ENCODE data around the gene CDKAL1.

The CDKAL1 gene

DNA sequence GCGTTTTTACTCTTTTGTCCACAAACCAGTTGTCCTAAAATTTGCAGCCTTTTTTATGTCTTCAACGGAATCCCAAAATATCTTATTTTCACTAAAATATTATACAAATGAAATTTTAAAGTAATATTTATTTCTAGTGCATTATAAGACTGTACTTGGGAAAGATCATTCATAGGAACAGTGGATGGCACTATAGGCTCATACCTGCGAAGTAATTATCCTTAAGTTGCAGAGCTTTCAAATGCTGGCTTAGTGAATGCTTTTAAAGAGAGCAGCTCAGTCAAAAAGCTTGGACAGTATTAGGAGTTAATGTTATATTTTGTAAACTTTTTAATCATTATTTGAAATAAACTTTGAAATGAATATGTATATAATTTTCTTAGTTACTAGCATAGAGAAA is 254.9 kb downstream of the CDKAL1 start:
- no peaks in the 10 kb centered on the region for H3K27me3 ChIP-seq (ENCODE audit: low read depth, low read length)
- H3K27ac ChIP-seq (ENCODE audit: low read length): no peak overlapping the region
- no peak overlapping the region for H3K4me3 ChIP-seq (ENCODE audit: low read depth in 1 of 2, low read length in 2 of 2)
- H3K9me3 ChIP-seq (ENCODE audit: control insufficient read depth in 1 of 2, low read length in 2 of 2): no peaks in the 10 kb centered on the region
- no peaks in the 10 kb centered on the region for H3K4me1 ChIP-seq (ENCODE audit: control insufficient read depth in 1 of 2, insufficient read depth in 2 of 2, low read length in 2 of 2)
- H3K36me3 ChIP-seq (ENCODE audit: control insufficient read depth in 1 of 2, insufficient read depth in 2 of 2, low read length in 2 of 2): no peaks in the 10 kb centered on the region

DNA sequence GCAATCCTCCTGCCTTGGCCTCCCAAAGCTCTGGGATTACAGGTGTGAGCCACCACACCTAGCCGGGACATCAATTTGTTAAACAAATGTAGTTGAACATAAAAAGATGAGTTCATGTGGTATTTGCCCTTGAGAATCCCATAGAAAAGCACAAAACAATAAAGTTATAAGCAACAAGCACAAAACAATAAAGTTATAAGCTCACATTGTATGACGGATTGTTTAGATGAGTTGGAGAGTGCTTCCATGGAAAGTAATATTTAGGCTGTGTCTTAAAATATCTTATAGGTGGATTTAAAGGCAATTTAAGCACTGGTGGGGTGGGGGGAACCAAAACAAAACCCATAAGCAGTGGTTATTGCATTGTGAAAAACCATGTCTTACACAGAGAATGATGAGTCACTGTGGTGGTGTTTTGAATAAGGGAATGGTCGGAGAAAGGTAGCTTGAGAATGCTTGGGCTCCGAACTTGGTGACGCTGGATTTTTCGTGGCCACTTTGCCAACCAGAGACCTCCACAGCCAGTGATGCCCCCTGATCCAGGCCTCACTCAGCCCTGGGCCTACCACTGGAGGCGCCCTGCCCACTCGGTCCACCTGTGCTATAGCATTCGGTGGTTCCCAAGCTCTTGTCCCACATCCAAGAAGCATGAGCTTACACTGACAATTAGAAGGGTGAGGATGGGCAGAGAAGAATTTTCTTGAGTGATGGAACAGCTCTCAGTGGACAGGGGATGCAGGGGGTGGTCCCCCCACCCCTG is 256.0 kb downstream of the CDKAL1 start:
- H3K4me1 ChIP-seq (ENCODE audit: control insufficient read depth in 1 of 2, insufficient read depth in 2 of 2, low read length in 2 of 2): no peaks in the 10 kb centered on the region
- H3K36me3 ChIP-seq (ENCODE audit: control insufficient read depth in 1 of 2, insufficient read depth in 2 of 2, low read length in 2 of 2): no peaks in the 10 kb centered on the region
- H3K4me3 ChIP-seq (ENCODE audit: low read depth in 1 of 2, low read length in 2 of 2): no peak overlapping the region
- H3K9me3 ChIP-seq (ENCODE audit: control insufficient read depth in 1 of 2, low read length in 2 of 2): no peaks in the 10 kb centered on the region
- no peaks in the 10 kb centered on the region for H3K27me3 ChIP-seq (ENCODE audit: low read depth, low read length)
- no peak overlapping the region for H3K27ac ChIP-seq (ENCODE audit: low read length)

DNA sequence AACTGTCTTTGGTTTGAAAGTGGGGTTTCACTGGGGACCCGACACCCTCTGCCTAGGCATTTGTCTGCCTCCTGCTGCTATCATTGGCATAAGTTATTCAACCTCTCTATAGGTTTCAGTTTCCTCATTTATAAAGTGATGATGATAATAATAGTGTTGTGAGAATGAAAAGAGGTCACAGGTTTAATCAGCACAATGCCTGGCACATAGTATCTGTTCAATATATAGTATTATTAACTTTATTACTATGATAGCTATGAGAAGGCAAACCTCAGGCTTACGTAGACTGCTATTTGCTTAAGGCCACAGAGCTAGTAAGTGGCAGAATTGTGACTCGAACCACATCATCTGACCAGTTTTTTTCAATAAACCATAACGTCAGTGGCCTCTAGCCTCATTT is 256.8 kb downstream of the CDKAL1 start:
- Histone ChIP-seq H3K27ac (ENCODE audit: low read length) (no peak overlapping the region), H3K9me3 (ENCODE audit: control insufficient read depth in 1 of 2, low read length in 2 of 2) (no peaks in the 10 kb centered on the region), H3K4me3 (ENCODE audit: low read depth in 1 of 2, low read length in 2 of 2) (no peak overlapping the region), H3K36me3 (ENCODE audit: control insufficient read depth in 1 of 2, insufficient read depth in 2 of 2, low read length in 2 of 2) (no peaks in the 10 kb centered on the region), H3K27me3 (ENCODE audit: low read depth, low read length) (no peaks in the 10 kb centered on the region), H3K4me1 (ENCODE audit: control insufficient read depth in 1 of 2, insufficient read depth in 2 of 2, low read length in 2 of 2) (no peaks in the 10 kb centered on the region)

DNA sequence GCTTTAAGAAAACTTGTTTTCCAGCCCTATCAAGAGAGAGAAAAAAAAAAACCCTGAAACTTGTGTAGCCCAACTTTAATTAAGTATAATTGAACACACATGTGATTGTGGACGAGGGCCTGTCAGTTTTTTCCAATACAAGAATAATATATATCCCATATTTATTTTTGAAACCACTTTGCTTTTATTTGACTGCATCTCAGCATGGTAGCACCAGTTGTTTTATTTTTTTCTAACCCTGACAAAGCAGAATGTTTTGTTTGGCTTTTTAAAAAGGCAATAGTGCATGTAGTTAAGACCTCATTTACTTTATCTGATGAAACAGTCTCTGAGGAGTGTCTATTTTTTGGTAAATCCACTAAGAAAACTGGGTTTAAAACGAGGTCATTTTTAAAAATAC is 257.7 kb downstream of the CDKAL1 start:
- no peaks in the 10 kb centered on the region for H3K9me3 ChIP-seq (ENCODE audit: control insufficient read depth in 1 of 2, low read length in 2 of 2)
- no peaks in the 10 kb centered on the region for H3K36me3 ChIP-seq (ENCODE audit: control insufficient read depth in 1 of 2, insufficient read depth in 2 of 2, low read length in 2 of 2)
- H3K27me3 ChIP-seq (ENCODE audit: low read depth, low read length): no peaks in the 10 kb centered on the region

DNA sequence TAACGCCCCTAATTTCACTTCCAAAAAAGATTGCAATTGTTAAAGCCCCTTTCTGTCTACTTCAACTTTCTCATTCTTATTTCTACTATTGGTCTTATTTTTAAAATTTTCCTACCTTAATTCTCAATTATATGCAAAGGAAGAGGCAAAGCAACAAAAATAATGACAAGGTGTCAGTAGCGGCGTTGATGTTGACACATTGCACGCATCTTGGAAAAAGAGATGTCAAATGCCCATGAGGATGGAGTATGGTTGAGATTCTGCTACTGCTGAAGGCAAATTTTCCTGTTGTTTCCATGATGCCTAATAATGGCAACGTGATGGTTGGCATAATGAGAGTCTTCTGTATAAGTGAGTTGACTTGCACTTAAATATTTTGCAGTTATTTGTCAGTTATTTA is 258.9 kb downstream of the CDKAL1 start:
- Histone ChIP-seq H3K27ac (ENCODE audit: low read length) (no peak overlapping the region), H3K4me1 (ENCODE audit: control insufficient read depth in 1 of 2, insufficient read depth in 2 of 2, low read length in 2 of 2) (no peaks in the 10 kb centered on the region), H3K4me3 (ENCODE audit: low read depth in 1 of 2, low read length in 2 of 2) (no peak overlapping the region), H3K27me3 (ENCODE audit: low read depth, low read length) (no peaks in the 10 kb centered on the region), H3K9me3 (ENCODE audit: control insufficient read depth in 1 of 2, low read length in 2 of 2) (no peaks in the 10 kb centered on the region), H3K36me3 (ENCODE audit: control insufficient read depth in 1 of 2, insufficient read depth in 2 of 2, low read length in 2 of 2) (no peaks in the 10 kb centered on the region)

More for the DNA sequence above, 257.7 kb downstream of the CDKAL1 start:
- H3K4me3 ChIP-seq (ENCODE audit: low read depth in 1 of 2, low read length in 2 of 2): no peak overlapping the region
- H3K4me1 ChIP-seq (ENCODE audit: control insufficient read depth in 1 of 2, insufficient read depth in 2 of 2, low read length in 2 of 2): no peaks in the 10 kb centered on the region
- H3K27ac ChIP-seq (ENCODE audit: low read length): no peak overlapping the region

DNA sequence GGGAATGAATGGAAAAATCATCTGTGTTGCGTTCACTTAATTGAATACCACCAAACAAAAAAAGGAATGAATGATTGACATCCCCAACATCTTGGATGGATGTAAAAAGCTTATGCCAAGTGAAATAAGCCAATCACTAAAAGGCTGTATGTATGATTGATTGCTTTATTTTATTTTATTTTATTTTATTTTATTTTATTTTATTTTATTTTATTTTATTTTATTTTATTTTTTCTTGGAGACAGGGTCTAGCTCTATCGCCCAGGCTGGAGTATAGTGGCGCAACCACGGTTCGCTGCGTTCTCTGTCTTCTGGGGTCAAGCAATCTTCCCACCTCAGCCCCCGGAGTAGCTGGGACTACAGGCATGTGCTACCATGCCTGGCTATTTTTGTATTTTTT is 263.3 kb downstream of the CDKAL1 start:
- Histone ChIP-seq H3K4me1 (ENCODE audit: control insufficient read depth in 1 of 2, insufficient read depth in 2 of 2, low read length in 2 of 2) (no peaks in the 10 kb centered on the region), H3K27me3 (ENCODE audit: low read depth, low read length) (no peaks in the 10 kb centered on the region), H3K9me3 (ENCODE audit: control insufficient read depth in 1 of 2, low read length in 2 of 2) (no peaks in the 10 kb centered on the region), H3K4me3 (ENCODE audit: low read depth in 1 of 2, low read length in 2 of 2) (no peak overlapping the region), H3K36me3 (ENCODE audit: control insufficient read depth in 1 of 2, insufficient read depth in 2 of 2, low read length in 2 of 2) (no peaks in the 10 kb centered on the region), H3K27ac (ENCODE audit: low read length) (no peak overlapping the region)

DNA sequence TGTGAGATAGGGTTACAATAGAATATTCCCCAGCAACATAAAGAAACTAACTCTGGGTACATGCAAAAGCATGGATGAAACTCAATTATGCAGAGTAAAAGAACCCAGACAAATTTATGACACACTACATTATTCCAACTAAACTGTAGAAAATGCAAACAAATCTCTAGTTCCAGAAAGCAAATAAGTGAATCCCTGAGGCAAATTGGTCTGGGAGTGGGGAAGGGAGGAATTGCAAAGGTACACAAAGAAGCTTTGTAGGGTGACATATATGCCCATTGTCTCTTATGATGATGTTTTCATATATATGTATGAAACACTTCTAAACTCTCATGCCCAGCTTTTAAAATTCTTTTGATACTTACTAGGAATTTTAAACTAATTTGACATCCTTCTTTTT is 266.0 kb downstream of the CDKAL1 start:
- H3K27ac ChIP-seq (ENCODE audit: low read length): no peak overlapping the region
- H3K36me3 ChIP-seq (ENCODE audit: control insufficient read depth in 1 of 2, insufficient read depth in 2 of 2, low read length in 2 of 2): no peaks in the 10 kb centered on the region
- H3K9me3 ChIP-seq (ENCODE audit: control insufficient read depth in 1 of 2, low read length in 2 of 2): no peaks in the 10 kb centered on the region
- no peak overlapping the region for H3K4me3 ChIP-seq (ENCODE audit: low read depth in 1 of 2, low read length in 2 of 2)
- no peaks in the 10 kb centered on the region for H3K27me3 ChIP-seq (ENCODE audit: low read depth, low read length)
- peaks cover 0 to 6% of the 10 kb centered on the region in 2 donors for H3K4me1 ChIP-seq (ENCODE audit: control insufficient read depth in 1 of 2, insufficient read depth in 2 of 2, low read length in 2 of 2)

DNA sequence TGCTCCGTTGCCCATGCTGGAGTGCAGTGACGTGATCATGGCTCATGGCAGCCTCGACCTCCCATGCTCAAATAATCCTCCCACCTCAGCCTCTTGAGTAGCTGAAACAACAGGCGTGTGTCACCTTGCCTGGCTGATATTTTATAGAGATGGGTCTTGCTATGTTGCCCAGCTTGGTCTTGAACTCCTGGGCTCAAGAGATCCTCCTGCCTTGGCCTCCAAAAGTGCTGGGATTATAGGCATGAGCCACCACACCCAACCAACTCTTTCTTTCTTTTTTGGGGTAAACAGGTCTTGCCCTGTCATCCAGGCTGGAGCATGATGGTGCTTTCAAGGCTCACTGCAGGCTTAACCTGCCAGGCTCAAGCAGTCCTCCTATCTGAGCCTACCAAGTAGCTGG is 266.4 kb downstream of the CDKAL1 start:
- Histone ChIP-seq H3K9me3 (ENCODE audit: control insufficient read depth in 1 of 2, low read length in 2 of 2) (no peaks in the 10 kb centered on the region), H3K36me3 (ENCODE audit: control insufficient read depth in 1 of 2, insufficient read depth in 2 of 2, low read length in 2 of 2) (no peaks in the 10 kb centered on the region), H3K27me3 (ENCODE audit: low read depth, low read length) (no peaks in the 10 kb centered on the region), H3K4me3 (ENCODE audit: low read depth in 1 of 2, low read length in 2 of 2) (no peak overlapping the region), H3K27ac (ENCODE audit: low read length) (no peak overlapping the region), H3K4me1 (ENCODE audit: control insufficient read depth in 1 of 2, insufficient read depth in 2 of 2, low read length in 2 of 2) (peaks cover 0 to 6% of the 10 kb centered on the region in 2 donors)

DNA sequence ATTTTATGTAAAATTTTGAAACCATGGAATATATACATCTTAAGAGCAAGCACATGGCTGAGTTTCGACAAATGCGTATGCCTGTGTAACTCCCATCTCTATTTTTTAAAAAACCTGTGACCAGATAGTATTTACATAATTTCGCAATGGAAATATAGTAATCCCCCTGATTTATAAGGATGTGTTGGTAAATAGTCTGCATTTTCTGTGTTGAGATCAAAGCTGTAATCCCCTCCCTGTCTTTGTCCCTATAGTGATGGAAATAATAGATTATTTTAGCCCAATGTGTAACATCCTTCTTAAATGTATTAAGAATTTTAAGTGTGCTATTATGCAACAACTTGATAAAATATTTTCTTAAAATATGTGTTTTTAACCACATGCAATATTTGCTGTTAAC is 267.3 kb downstream of the CDKAL1 start:
- peaks cover 0 to 7% of the 10 kb centered on the region in 2 donors for H3K9me3 ChIP-seq (ENCODE audit: control insufficient read depth in 1 of 2, low read length in 2 of 2)
- H3K36me3 ChIP-seq (ENCODE audit: control insufficient read depth in 1 of 2, insufficient read depth in 2 of 2, low read length in 2 of 2): peaks cover 0 to 6% of the 10 kb centered on the region in 2 donors
- H3K27ac ChIP-seq (ENCODE audit: low read length): no peak overlapping the region
- H3K4me3 ChIP-seq (ENCODE audit: low read depth in 1 of 2, low read length in 2 of 2): no peak overlapping the region
- H3K27me3 ChIP-seq (ENCODE audit: low read depth, low read length): no peaks in the 10 kb centered on the region
- H3K4me1 ChIP-seq (ENCODE audit: control insufficient read depth in 1 of 2, insufficient read depth in 2 of 2, low read length in 2 of 2): peaks cover 0 to 6% of the 10 kb centered on the region in 2 donors

DNA sequence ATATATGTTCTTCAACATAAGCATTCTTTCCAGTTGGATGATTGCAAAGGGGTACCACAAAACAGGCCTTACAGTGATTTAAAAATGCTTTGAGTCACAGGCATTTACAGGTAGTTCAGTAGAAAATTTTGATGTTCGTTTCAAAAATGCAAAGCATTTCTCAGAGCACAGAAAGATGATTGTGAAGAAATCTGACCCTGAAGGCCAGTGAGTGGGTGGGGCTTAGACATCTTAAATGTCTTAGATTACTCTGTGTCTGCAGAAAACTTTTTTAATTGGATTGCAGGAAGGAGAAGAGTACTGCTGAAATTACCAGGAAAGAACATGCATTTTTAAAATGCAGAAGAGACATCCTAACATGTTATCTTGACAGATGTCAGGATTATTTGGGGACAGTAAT is 268.3 kb downstream of the CDKAL1 start:
- Histone ChIP-seq H3K4me3 (ENCODE audit: low read depth in 1 of 2, low read length in 2 of 2) (no peak overlapping the region), H3K27me3 (ENCODE audit: low read depth, low read length) (no peaks in the 10 kb centered on the region), H3K9me3 (ENCODE audit: control insufficient read depth in 1 of 2, low read length in 2 of 2) (peaks cover 0 to 10% of the 10 kb centered on the region in 2 donors), H3K36me3 (ENCODE audit: control insufficient read depth in 1 of 2, insufficient read depth in 2 of 2, low read length in 2 of 2) (peaks cover 0 to 6% of the 10 kb centered on the region in 2 donors), H3K4me1 (ENCODE audit: control insufficient read depth in 1 of 2, insufficient read depth in 2 of 2, low read length in 2 of 2) (peaks cover 0 to 6% of the 10 kb centered on the region in 2 donors), H3K27ac (ENCODE audit: low read length) (no peak overlapping the region)

DNA sequence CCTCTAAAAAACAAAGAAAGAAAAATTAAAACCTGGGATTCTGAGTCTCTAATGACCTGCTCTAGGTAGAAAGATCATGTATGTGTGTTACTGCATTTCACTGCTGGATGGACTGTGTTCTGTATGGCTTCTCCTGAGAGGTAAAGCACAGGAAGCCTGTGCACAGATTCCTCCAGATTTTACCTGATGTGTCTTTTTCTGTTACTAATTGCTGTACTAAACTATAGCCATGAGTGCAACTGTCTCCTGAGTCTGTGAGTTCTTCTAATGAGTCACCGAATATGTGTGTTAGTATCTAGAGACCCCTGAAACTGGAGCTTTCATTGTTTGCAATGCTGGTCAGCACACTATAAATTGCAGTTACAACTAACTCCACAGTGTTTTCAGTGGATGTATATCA is 270.8 kb downstream of the CDKAL1 start:
- peaks cover 0 to 6% of the 10 kb centered on the region in 2 donors for H3K36me3 ChIP-seq (ENCODE audit: control insufficient read depth in 1 of 2, insufficient read depth in 2 of 2, low read length in 2 of 2)
- peaks cover 0 to 6% of the 10 kb centered on the region in 2 donors for H3K4me1 ChIP-seq (ENCODE audit: control insufficient read depth in 1 of 2, insufficient read depth in 2 of 2, low read length in 2 of 2)
- H3K4me3 ChIP-seq (ENCODE audit: low read depth in 1 of 2, low read length in 2 of 2): no peak overlapping the region
- H3K27me3 ChIP-seq (ENCODE audit: low read depth, low read length): no peaks in the 10 kb centered on the region
- peaks cover 0 to 10% of the 10 kb centered on the region in 2 donors for H3K9me3 ChIP-seq (ENCODE audit: control insufficient read depth in 1 of 2, low read length in 2 of 2)
- H3K27ac ChIP-seq (ENCODE audit: low read length): no peak overlapping the region

DNA sequence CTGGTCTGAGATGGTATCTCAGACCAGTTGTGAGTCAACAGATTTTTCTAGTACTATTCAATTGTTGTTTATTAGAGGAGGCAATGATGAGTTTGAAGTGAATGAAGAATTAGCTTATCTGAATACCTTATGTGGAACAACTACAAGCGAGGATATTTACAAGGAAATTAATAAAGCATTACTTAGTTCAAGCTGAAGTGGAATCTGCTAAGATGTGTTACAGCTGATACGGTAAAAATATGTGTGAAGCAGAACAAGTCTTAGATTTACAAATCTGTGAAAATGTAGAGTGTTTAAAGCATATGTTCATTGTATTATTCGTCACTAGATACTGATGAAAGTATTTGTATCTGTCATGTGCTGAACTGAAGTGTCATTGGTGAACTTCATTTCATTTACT is 272.4 kb downstream of the CDKAL1 start:
- Histone ChIP-seq H3K4me3 (ENCODE audit: low read depth in 1 of 2, low read length in 2 of 2) (no peak overlapping the region), H3K9me3 (ENCODE audit: control insufficient read depth in 1 of 2, low read length in 2 of 2) (peaks cover 0 to 10% of the 10 kb centered on the region in 2 donors), H3K36me3 (ENCODE audit: control insufficient read depth in 1 of 2, insufficient read depth in 2 of 2, low read length in 2 of 2) (peaks cover 0 to 6% of the 10 kb centered on the region in 2 donors), H3K27me3 (ENCODE audit: low read depth, low read length) (no peaks in the 10 kb centered on the region), H3K27ac (ENCODE audit: low read length) (no peak overlapping the region), H3K4me1 (ENCODE audit: control insufficient read depth in 1 of 2, insufficient read depth in 2 of 2, low read length in 2 of 2) (peaks cover 0 to 6% of the 10 kb centered on the region in 2 donors)
